ENCODE measurements around the gene CCAR1. TPM values are rescaled to one million over a fixed set of nuclear protein-coding genes. Genes with fewer than 3 reads are reported as not detected.

The CCAR1 gene, protein sequence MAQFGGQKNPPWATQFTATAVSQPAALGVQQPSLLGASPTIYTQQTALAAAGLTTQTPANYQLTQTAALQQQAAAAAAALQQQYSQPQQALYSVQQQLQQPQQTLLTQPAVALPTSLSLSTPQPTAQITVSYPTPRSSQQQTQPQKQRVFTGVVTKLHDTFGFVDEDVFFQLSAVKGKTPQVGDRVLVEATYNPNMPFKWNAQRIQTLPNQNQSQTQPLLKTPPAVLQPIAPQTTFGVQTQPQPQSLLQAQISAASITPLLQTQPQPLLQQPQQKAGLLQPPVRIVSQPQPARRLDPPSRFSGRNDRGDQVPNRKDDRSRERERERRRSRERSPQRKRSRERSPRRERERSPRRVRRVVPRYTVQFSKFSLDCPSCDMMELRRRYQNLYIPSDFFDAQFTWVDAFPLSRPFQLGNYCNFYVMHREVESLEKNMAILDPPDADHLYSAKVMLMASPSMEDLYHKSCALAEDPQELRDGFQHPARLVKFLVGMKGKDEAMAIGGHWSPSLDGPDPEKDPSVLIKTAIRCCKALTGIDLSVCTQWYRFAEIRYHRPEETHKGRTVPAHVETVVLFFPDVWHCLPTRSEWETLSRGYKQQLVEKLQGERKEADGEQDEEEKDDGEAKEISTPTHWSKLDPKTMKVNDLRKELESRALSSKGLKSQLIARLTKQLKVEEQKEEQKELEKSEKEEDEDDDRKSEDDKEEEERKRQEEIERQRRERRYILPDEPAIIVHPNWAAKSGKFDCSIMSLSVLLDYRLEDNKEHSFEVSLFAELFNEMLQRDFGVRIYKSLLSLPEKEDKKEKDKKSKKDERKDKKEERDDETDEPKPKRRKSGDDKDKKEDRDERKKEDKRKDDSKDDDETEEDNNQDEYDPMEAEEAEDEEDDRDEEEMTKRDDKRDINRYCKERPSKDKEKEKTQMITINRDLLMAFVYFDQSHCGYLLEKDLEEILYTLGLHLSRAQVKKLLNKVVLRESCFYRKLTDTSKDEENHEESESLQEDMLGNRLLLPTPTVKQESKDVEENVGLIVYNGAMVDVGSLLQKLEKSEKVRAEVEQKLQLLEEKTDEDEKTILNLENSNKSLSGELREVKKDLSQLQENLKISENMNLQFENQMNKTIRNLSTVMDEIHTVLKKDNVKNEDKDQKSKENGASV
- total RNA-seq (100 to 1,000 TPM in 3 of 5 donors, 10 to 100 TPM in 2; 39.7 to 176 (median 102) TPM), polyA plus RNA-seq (100 to 1,000 TPM in 1 of 3 donors, 10 to 100 TPM in 2; 19.9 to 130 (median 38.3) TPM)
- long read RNA-seq, donor 1, partial matches to known transcripts, result 0 of 1 reads
- long read RNA-seq, donor 1, other reads (novel, unspliced or antisense), result 0 of 1 reads
- long read RNA-seq, donor 2, partial matches to known transcripts, result 5 of 7 reads
- long read RNA-seq, donor 2, other reads (novel, unspliced or antisense), result 0 of 7 reads
- long read RNA-seq, donor 3, partial matches to known transcripts, result 11 of 14 reads
- long read RNA-seq, donor 3, other reads (novel, unspliced or antisense), result 0 of 14 reads
- long read RNA-seq, donor 4, result 0 reads
- long read RNA-seq, donor 5, partial matches to known transcripts, result 0 of 3 reads
- long read RNA-seq, donor 5, other reads (novel, unspliced or antisense), result 0 of 3 reads
- long read RNA-seq, donor 6, full-length matches to known transcripts, result 7 of 54 reads
- long read RNA-seq, donor 6, partial matches to known transcripts, result 47 of 54 reads
- long read RNA-seq, donor 6, other reads (novel, unspliced or antisense), result 0 of 54 reads
- long read RNA-seq, donor 7, partial matches to known transcripts, result 13 of 14 reads
- long read RNA-seq, donor 7, other reads (novel, unspliced or antisense), result 0 of 14 reads
- long read RNA-seq, donor 8, transcript CCAR1-210 (3 exons, 701 nt), result major isoform, 7 of 63 reads
- long read RNA-seq, donor 8, partial matches to known transcripts, result 56 of 63 reads
- long read RNA-seq, donor 8, other reads (novel, unspliced or antisense), result 0 of 63 reads
- long read RNA-seq, donor 9, partial matches to known transcripts, result 22 of 26 reads
- long read RNA-seq, donor 9, other reads (novel, unspliced or antisense), result 0 of 26 reads
- long read RNA-seq, donor 10, partial matches to known transcripts, result 0 of 1 reads
- long read RNA-seq, donor 10, other reads (novel, unspliced or antisense), result 0 of 1 reads

DNA sequence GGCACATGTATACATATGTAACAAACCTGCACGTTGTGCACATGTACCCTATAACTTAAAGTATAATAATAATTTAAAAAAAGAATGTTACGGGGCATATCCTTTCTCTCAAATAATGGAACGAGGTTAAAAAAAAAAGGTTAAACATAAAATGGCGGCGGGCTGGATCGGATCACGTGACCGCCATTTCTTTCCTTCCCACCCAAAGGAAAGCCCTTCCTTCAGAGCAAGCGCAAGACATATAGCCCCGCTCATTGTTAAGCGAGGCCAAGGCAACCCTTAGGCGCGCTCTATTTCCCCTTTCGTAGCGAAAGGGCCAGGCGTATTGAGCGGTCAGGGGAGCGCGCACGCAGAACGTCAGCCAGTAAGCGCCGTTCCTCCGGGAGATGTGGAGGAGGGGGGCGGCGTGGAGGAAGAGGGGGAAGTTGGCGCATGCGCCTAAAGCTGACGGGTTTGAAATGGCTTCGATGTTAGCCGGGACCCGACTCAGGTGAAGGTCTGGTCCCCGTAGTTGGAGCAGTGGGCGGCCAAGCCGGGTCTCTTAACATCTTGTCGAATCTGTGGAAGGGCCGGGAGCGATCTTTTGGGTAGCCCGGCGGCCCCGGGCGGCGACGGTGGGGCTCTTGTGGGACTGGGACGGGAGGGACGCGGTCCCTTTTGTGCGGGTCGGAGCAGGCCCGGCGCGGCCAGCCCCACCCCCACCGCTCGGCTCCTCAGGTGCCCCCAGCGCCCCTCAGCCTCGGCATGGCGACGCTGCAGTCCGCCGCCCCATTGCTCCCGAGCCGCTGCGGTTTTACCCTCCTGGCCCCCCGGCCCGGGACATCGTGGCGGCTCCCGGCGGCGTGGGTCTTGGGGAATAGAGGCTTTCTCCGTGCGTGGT is at the start of gene CCAR1:
TSS of gene CCAR1 (plus strand) at position 447 of the 880 bp plus-strand sequence. CDS start 1,266 bp downstream, outside the sequence.
- Histone ChIP-seq H3K4me3 (peak within 1 kb of the TSS; percentile 93 to 97 (median 96)), H3K9me3 (no peaks in the 10 kb centered on the region), H3K27ac (peak within 1 kb of the TSS; percentile 85 to 98 (median 92)), H3K36me3 (peaks cover 14 to 34% (median 28%) of the 10 kb centered on the region in 4 donors), H3K4me1 (peaks cover 6 to 19% (median 12%) of the 10 kb centered on the region in 4 donors), H3K27me3 (no peaks in the 10 kb centered on the region)
- WGBS, 5 donors, result 0 to 1% (median 0%) methylated on average over 35 to 72 of the region's 72 CpGs
- intact Hi-C loops (cut with DNase I; ENCODE audit: low total_unique reads), result no loop called here
- DNase-seq, result peak; percentile 98 to 99
- TF ChIP-seq EP300 (IDR thresholded peaks at IDR 0.05), result no peak
- TF ChIP-seq POLR2A (IDR thresholded peaks at IDR 0.05), result no peak
- peak; percentile 85 to 97 (median 92) for TF ChIP-seq POLR2AphosphoS5 (IDR thresholded peaks at IDR 0.05)

DNA sequence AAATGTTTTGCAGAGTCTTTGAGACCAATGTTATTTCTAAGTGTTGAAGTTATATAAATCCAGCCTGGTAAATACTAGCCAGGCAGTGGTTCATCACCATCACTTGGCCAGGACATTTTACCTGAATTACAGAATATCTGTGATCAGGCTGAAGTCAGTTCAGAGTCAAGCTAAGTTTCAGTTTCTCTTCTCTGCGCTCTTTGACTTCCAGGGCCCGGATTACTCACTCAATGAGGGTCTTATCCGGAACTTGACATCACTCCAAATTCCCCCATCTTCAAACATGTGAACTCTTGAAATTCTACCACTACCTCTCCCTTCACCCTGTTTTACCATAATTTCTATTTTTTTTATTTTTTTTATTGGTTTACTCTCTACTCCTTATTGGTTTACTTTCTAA is 36.6 kb upstream of the CCAR1 start:
- no peak overlapping the region for H3K4me3 ChIP-seq
- no peak for TF ChIP-seq POLR2AphosphoS5 (IDR thresholded peaks at IDR 0.05)
- no peak for TF ChIP-seq EP300 (IDR thresholded peaks at IDR 0.05)
- TF ChIP-seq POLR2A (IDR thresholded peaks at IDR 0.05), result no peak
- TF ChIP-seq, protein P1, sequence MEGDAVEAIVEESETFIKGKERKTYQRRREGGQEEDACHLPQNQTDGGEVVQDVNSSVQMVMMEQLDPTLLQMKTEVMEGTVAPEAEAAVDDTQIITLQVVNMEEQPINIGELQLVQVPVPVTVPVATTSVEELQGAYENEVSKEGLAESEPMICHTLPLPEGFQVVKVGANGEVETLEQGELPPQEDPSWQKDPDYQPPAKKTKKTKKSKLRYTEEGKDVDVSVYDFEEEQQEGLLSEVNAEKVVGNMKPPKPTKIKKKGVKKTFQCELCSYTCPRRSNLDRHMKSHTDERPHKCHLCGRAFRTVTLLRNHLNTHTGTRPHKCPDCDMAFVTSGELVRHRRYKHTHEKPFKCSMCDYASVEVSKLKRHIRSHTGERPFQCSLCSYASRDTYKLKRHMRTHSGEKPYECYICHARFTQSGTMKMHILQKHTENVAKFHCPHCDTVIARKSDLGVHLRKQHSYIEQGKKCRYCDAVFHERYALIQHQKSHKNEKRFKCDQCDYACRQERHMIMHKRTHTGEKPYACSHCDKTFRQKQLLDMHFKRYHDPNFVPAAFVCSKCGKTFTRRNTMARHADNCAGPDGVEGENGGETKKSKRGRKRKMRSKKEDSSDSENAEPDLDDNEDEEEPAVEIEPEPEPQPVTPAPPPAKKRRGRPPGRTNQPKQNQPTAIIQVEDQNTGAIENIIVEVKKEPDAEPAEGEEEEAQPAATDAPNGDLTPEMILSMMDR (IDR thresholded peaks at IDR 0.05), result no peak
- peaks cover 7 to 65% (median 52%) of the 10 kb centered on the region in 4 donors for H3K36me3 ChIP-seq
- H3K9me3 ChIP-seq, result no peaks in the 10 kb centered on the region
- no peaks in the 10 kb centered on the region for H3K4me1 ChIP-seq
- H3K27ac ChIP-seq, result no peak overlapping the region
- WGBS, 5 donors, result 80 to 89% (median 84%) methylated on average over 3 of the region's 3 CpGs
- no peaks in the 10 kb centered on the region for H3K27me3 ChIP-seq
- no peak for DNase-seq
- intact Hi-C loops (cut with DNase I; ENCODE audit: low total_unique reads), result no loop called here

DNA sequence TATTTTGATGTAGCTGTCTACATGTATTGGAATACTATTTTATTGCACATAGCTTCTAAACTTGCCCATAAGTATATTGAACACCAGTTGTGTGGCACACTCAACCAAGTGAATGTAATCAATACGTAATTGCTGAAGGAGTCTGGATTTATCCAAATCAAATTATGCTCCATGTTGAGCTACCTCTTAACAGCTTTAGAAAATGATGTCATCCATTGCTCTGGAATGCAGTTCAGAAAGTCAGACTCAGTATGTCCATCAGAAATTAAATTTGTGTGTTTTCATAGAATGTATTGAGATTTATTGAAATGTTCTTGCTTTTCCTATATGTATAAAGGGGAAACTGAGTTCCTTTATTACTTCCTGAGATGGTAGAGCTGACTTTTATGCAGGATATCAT is 25.0 kb upstream of the CCAR1 start:
- H3K4me1 ChIP-seq, result peaks cover 0 to 5% (median 0%) of the 10 kb centered on the region in 4 donors
- 93 to 100% (median 95%) methylated on average over 1 of the region's 1 CpG for WGBS, 5 donors
- no peak for DNase-seq
- H3K9me3 ChIP-seq, result no peaks in the 10 kb centered on the region
- peaks cover 6 to 9% (median 7%) of the 10 kb centered on the region in 4 donors for H3K36me3 ChIP-seq
- TF ChIP-seq, protein P1 (IDR thresholded peaks at IDR 0.05), result no peak
- no peak for TF ChIP-seq EP300 (IDR thresholded peaks at IDR 0.05)
- TF ChIP-seq POLR2AphosphoS5 (IDR thresholded peaks at IDR 0.05), result no peak
- no peaks in the 10 kb centered on the region for H3K27me3 ChIP-seq
- H3K27ac ChIP-seq, result no peak overlapping the region
- intact Hi-C loops (cut with DNase I; ENCODE audit: low total_unique reads), result no loop called here
- H3K4me3 ChIP-seq, result no peak overlapping the region

Measured in stomach (tissue), 19 donors.